ENCODE measurements around the gene TEX9. TPM values are rescaled to one million over a fixed set of nuclear protein-coding genes. Genes with fewer than 3 reads are reported as not detected.

Gene TEX9
- total RNA-seq, 1 donor from 2014 or later = 10.3 TPM

- TF ChIP-seq EZH2 (IDR thresholded peaks at IDR 0.05; ENCODE audit: insufficient read depth, low read length) = no peak
- TF ChIP-seq, protein P1, sequence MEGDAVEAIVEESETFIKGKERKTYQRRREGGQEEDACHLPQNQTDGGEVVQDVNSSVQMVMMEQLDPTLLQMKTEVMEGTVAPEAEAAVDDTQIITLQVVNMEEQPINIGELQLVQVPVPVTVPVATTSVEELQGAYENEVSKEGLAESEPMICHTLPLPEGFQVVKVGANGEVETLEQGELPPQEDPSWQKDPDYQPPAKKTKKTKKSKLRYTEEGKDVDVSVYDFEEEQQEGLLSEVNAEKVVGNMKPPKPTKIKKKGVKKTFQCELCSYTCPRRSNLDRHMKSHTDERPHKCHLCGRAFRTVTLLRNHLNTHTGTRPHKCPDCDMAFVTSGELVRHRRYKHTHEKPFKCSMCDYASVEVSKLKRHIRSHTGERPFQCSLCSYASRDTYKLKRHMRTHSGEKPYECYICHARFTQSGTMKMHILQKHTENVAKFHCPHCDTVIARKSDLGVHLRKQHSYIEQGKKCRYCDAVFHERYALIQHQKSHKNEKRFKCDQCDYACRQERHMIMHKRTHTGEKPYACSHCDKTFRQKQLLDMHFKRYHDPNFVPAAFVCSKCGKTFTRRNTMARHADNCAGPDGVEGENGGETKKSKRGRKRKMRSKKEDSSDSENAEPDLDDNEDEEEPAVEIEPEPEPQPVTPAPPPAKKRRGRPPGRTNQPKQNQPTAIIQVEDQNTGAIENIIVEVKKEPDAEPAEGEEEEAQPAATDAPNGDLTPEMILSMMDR (IDR thresholded peaks at IDR 0.05; ENCODE audit: insufficient read depth, low read depth, low read length) = no peak
- Mint-ChIP-seq H3K9me3 (ENCODE audit: unreplicated experiment) (peaks cover 4% of the 10 kb centered on the region), H3K27ac (ENCODE audit: unreplicated experiment) (no peak overlapping the region), H3K36me3 (ENCODE audit: low read depth, unreplicated experiment) (peaks cover 1% of the 10 kb centered on the region), H3K4me1 (ENCODE audit: low read depth, unreplicated experiment) (peaks cover 3% of the 10 kb centered on the region), H3K4me3 (ENCODE audit: unreplicated experiment) (no peak overlapping the region), H3K27me3 (ENCODE audit: low read depth, unreplicated experiment) (peaks cover 4% of the 10 kb centered on the region)
- FAIRE-seq (peak; percentile 13), DNase-seq (ENCODE audit: low read depth) (peak; percentile 59)
- Histone ChIP-seq H3K27ac (ENCODE audit: low read depth, low read length) (no peak overlapping the region), H3K4me3 (ENCODE audit: insufficient read depth, low read depth, low read length) (no peak overlapping the region), H3K27me3 (ENCODE audit: insufficient read depth, low read length) (no peaks in the 10 kb centered on the region), H3K9ac (ENCODE audit: low read length) (no peak overlapping the region), H3K4me2 (ENCODE audit: low read length) (peak overlapping the region; percentile 9), H2AFZ (ENCODE audit: low read depth, low read length) (no peak overlapping the region), H3K36me3 (ENCODE audit: insufficient read depth, low read length) (no peaks in the 10 kb centered on the region), H3K4me1 (ENCODE audit: insufficient read depth, low read length) (no peaks in the 10 kb centered on the region), H4K20me1 (ENCODE audit: insufficient read depth, low read length) (no peaks in the 10 kb centered on the region), H3K79me2 (ENCODE audit: insufficient read depth, low read length) (no peaks in the 10 kb centered on the region), H3K9me3 (ENCODE audit: insufficient read depth, low read depth, low read length) (no peaks in the 10 kb centered on the region)
Observed at GRCh38 chr15:56325186-56325585, 40.0 kb upstream of the TEX9 start.

- peaks cover 1% of the 10 kb centered on the region for H3K36me3 Mint-ChIP-seq (ENCODE audit: low read depth, unreplicated experiment)
- FAIRE-seq (no peak), DNase-seq (ENCODE audit: low read depth) (peak; percentile 30)
- H3K27ac Mint-ChIP-seq (ENCODE audit: unreplicated experiment) = no peak overlapping the region
- peaks cover under 1% of the 10 kb centered on the region for H3K27me3 Mint-ChIP-seq (ENCODE audit: low read depth, unreplicated experiment)
- H4K20me1 ChIP-seq (ENCODE audit: insufficient read depth, low read length) = no peaks in the 10 kb centered on the region
- H2AFZ ChIP-seq (ENCODE audit: low read depth, low read length) = no peak overlapping the region
- H3K27me3 ChIP-seq (ENCODE audit: insufficient read depth, low read length) = no peaks in the 10 kb centered on the region
- no peaks in the 10 kb centered on the region for H3K9me3 ChIP-seq (ENCODE audit: insufficient read depth, low read depth, low read length)
- TF ChIP-seq, protein P1 (IDR thresholded peaks at IDR 0.05; ENCODE audit: insufficient read depth, low read depth, low read length) = no peak
- no peak for TF ChIP-seq EZH2 (IDR thresholded peaks at IDR 0.05; ENCODE audit: insufficient read depth, low read length)
- no peaks in the 10 kb centered on the region for H3K36me3 ChIP-seq (ENCODE audit: insufficient read depth, low read length)
- H3K4me3 ChIP-seq (ENCODE audit: insufficient read depth, low read depth, low read length) = no peak overlapping the region
- no peaks in the 10 kb centered on the region for H3K79me2 ChIP-seq (ENCODE audit: insufficient read depth, low read length)
- no peak overlapping the region for H3K9ac ChIP-seq (ENCODE audit: low read length)
- H3K4me3 Mint-ChIP-seq (ENCODE audit: unreplicated experiment) = no peak overlapping the region
- H3K4me2 ChIP-seq (ENCODE audit: low read length) = no peak overlapping the region
- no peak overlapping the region for H3K27ac ChIP-seq (ENCODE audit: low read depth, low read length)
- H3K4me1 Mint-ChIP-seq (ENCODE audit: low read depth, unreplicated experiment) = no peaks in the 10 kb centered on the region
- H3K4me1 ChIP-seq (ENCODE audit: insufficient read depth, low read length) = no peaks in the 10 kb centered on the region
- H3K9me3 Mint-ChIP-seq (ENCODE audit: unreplicated experiment) = peaks cover 4% of the 10 kb centered on the region
Observed at GRCh38 chr15:56327721-56328502, 37.3 kb upstream of the TEX9 start.

All from astrocyte (in vitro differentiated cells and primary cell).